Activated naive CD8-positive, alpha-beta T cell (primary cell): ENCODE measurements around the gene ASB2.
A peak's percentile ranks its signal among the peaks of the same experiment; 100 is the strongest.

Experiments
- H3K27ac Mint-ChIP-seq: one replicate; pipeline ENCODE4 v1.8.0; 2021; ENCODE audit warnings: mixed read lengths
- H3K27me3 Mint-ChIP-seq: one replicate; pipeline ENCODE4 v1.8.0; 2021; ENCODE audit warnings: mixed read lengths
- H3K36me3 Mint-ChIP-seq: one replicate; pipeline ENCODE4 v1.8.0; 2021; ENCODE audit warnings: mixed read lengths
- H3K4me1 Mint-ChIP-seq: one replicate; pipeline ENCODE4 v1.8.0; 2021; ENCODE audit warnings: low read depth, mixed read lengths
- H3K4me3 Mint-ChIP-seq: one replicate; pipeline ENCODE4 v1.8.0; 2021; ENCODE audit warnings: mild to moderate bottlenecking, mixed read lengths
- H3K9me3 Mint-ChIP-seq: one replicate; pipeline ENCODE4 v1.8.0; 2021; ENCODE audit warnings: low read depth, mixed read lengths

Gene ASB2

GRCh38 chr14:93977790-93978581, 1.6 kb upstream of the ASB2 start:
- Mint-ChIP-seq H3K4me1 (peaks cover 55% of the 10 kb centered on the region), H3K27ac (peak overlapping the region; percentile 100), H3K4me3 (peak overlapping the region; percentile 68), H3K9me3 (peaks cover 7% of the 10 kb centered on the region), H3K27me3 (no peaks in the 10 kb centered on the region), H3K36me3 (peaks cover 17% of the 10 kb centered on the region)

DNA sequence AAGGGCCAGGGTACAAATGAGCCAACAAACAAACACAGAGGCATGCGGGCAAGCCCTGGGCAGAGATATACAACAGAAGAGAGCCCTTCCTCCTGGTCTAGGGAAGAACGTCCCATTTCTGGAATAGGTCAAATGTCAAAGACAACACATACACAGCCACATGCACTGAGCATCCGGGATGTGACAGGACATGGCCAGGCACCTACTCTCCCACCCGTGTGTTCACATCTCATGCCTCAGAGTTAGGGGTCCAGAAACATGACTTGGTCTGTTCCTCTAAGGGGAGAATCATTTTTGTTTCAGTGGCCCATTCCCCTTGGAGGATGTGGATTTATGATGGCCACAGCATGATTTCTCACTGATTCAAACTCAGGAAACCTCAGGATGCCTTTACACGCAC, 801 bp upstream of the ASB2 start:
- Mint-ChIP-seq H3K27ac (peak overlapping the region; percentile 100), H3K9me3 (peaks cover 7% of the 10 kb centered on the region), H3K36me3 (peaks cover 17% of the 10 kb centered on the region), H3K4me3 (peak overlapping the region; percentile 44), H3K4me1 (peaks cover 59% of the 10 kb centered on the region), H3K27me3 (no peaks in the 10 kb centered on the region)

DNA sequence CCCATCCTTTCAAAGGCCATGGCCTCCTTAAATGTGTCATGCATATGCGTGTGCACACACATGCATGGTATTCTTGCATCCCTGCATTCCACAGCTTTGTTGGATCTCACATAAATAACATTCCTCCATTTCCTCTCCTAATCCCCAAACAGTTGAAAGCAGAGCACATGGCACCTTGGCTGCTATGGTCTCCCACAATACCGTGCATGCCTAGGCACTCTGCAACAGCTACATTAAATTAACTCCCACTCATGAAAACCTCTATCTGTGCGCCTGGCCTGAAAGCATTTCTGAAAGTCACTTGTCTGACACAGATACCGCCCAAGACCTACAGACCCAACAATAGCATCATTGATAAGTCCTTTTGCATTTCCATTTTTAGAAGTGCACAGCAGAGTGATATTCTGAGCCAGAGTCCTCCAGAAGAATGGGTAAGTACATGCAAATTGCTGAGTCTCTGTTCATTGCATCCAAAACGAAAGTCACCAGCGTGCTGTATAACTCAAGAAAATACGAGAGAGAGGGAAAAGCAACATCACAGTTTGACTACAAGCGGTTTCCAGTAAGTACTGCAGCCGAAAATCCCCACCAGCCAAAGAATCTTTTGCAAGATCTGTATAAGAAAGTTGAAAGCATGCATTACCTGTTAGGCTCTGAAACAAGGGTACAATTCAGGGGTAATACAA, 436 bp downstream of the ASB2 start:
- Mint-ChIP-seq H3K4me3 (peak overlapping the region; percentile 11), H3K9me3 (peaks cover 7% of the 10 kb centered on the region), H3K27ac (peak overlapping the region; percentile 100), H3K27me3 (no peaks in the 10 kb centered on the region), H3K36me3 (peaks cover 17% of the 10 kb centered on the region), H3K4me1 (peaks cover 68% of the 10 kb centered on the region)

- H3K4me3 Mint-ChIP-seq, result no peak overlapping the region
- peak overlapping the region; percentile 100 for H3K27ac Mint-ChIP-seq
- peaks cover 7% of the 10 kb centered on the region for H3K9me3 Mint-ChIP-seq
- peaks cover 70% of the 10 kb centered on the region for H3K4me1 Mint-ChIP-seq
- no peaks in the 10 kb centered on the region for H3K27me3 Mint-ChIP-seq
- H3K36me3 Mint-ChIP-seq, result peaks cover 17% of the 10 kb centered on the region
Measured at GRCh38 chr14:93974833-93975232, 1.5 kb downstream of the ASB2 start.

DNA sequence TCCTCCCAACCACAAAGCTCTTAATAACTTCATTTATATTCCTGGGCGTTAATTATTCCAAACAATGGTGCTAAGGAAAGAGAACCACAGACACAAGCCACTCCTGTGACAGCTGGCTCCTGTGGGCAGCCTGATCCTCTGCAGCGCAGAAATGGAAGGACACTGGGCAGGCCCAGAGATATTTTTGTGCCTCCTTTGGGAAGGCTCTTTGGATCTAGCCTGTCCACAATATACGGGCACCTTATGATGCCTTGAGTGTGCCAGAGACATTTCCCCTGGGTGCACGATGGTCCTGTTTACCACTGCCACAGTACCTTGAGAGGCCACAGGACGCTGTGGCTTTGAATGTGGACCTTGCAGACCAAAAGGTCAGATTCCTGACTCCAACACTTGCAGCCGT, 2.1 kb downstream of the ASB2 start:
- Mint-ChIP-seq H3K9me3 (peaks cover 7% of the 10 kb centered on the region), H3K27me3 (no peaks in the 10 kb centered on the region), H3K4me1 (peaks cover 65% of the 10 kb centered on the region), H3K27ac (peak overlapping the region; percentile 35), H3K4me3 (no peak overlapping the region), H3K36me3 (peaks cover 16% of the 10 kb centered on the region)

DNA sequence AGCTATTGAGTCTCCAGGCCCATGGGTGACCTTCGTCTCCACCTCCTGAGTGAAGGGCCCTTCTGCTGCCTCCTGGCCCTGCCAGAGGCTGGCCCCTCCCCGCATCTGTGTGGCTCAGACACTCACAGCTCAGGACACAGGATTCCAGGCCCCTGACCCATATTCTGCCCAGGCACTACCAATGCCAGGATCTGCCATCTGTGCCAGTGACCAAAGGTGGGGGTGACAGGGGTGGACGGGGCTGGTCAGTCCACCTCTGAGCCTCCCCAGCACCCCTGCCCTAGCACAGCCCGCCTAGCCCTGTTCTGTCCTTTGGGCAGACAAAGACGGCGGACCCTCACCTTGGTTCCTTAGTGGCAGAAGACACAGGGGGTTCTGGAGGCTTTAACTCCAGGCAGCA, 2.8 kb downstream of the ASB2 start:
- no peak overlapping the region for H3K27ac Mint-ChIP-seq
- H3K4me3 Mint-ChIP-seq, result no peak overlapping the region
- H3K9me3 Mint-ChIP-seq, result peaks cover 7% of the 10 kb centered on the region
- peaks cover 62% of the 10 kb centered on the region for H3K4me1 Mint-ChIP-seq
- no peaks in the 10 kb centered on the region for H3K27me3 Mint-ChIP-seq
- peaks cover 15% of the 10 kb centered on the region for H3K36me3 Mint-ChIP-seq

- Mint-ChIP-seq H3K4me1 (peaks cover 54% of the 10 kb centered on the region), H3K36me3 (peaks cover 12% of the 10 kb centered on the region), H3K27me3 (no peaks in the 10 kb centered on the region), H3K9me3 (peaks cover 7% of the 10 kb centered on the region), H3K4me3 (no peak overlapping the region), H3K27ac (peak overlapping the region; percentile 64)
Measured at GRCh38 chr14:93972618-93973205, 3.7 kb downstream of the ASB2 start.

DNA sequence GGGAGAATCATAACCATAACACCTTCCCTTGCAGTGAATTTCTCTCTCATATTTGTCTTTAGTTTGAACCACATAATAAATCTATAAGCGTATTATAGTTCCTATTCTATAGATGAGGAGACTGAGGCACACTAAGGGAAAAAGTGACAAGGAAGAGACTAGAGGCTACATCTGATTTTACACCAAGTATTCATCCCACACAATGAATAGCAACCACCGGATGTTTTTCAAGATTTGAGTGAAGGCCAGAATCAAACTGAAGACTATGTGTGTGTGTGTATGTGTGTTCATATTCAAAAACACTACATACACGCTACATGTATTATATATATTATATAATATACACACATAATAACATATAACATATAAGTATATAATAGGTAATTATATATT, 4.7 kb downstream of the ASB2 start:
- Mint-ChIP-seq H3K4me3 (peak overlapping the region; percentile 88), H3K36me3 (peaks cover 8% of the 10 kb centered on the region), H3K27ac (peak overlapping the region; percentile 98), H3K9me3 (peaks cover 7% of the 10 kb centered on the region), H3K27me3 (no peaks in the 10 kb centered on the region), H3K4me1 (peaks cover 44% of the 10 kb centered on the region)

DNA sequence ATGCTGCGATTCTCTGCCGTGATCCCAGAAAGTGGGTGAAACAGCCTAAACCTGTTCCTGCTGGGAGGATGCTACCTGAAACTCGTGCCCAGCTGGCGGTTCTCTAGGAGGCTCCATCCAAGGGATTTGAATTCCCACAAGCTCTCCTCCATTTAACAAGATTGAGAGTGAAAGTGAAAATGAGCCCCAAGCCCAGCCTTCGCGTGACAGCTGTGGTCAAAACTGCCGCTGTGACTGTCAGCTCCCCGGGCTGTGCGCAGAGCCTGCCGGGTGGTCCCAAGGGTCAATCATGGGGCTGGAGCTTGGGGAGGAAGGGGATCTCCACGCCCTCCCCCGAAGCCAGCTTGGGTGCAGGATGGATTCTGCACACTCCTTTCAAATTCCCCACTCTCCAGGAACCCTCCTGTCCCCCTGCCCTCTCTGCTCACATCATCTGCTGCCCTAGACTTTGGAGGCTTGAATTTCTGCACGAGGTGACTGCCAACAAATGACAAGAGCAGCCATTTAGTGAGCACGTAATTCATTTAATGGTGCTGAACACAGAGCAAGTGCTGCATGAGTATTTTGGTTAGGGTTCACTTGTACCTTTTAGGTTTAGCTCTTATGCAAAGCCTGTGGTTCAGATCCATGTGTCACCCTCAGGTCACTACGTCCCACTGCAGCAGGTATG, 5.3 kb downstream of the ASB2 start:
- peaks cover 5% of the 10 kb centered on the region for H3K36me3 Mint-ChIP-seq
- no peaks in the 10 kb centered on the region for H3K27me3 Mint-ChIP-seq
- H3K4me1 Mint-ChIP-seq, result peaks cover 43% of the 10 kb centered on the region
- H3K4me3 Mint-ChIP-seq, result peak overlapping the region; percentile 88
- H3K27ac Mint-ChIP-seq, result peak overlapping the region; percentile 98
- peaks cover 5% of the 10 kb centered on the region for H3K9me3 Mint-ChIP-seq

DNA sequence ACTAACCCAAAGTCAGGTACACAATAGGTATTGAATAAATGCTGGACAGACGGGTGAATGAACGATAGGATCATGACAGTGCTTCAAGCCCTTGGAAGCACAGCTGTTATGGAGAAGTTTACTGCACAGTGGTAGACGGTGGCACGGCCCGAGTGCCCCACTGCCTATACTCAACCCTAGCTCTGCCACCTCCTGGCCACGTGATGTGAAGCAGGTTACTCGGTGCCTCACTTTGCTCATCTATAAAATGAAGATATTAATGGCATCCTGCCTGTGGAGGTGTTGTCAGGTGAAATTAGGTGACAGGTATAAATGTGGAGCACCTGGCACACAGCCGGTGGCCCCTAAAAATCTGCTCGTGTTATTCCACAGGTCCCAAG, 5.8 kb downstream of the ASB2 start:
- peaks cover 40% of the 10 kb centered on the region for H3K4me1 Mint-ChIP-seq
- H3K36me3 Mint-ChIP-seq, result no peaks in the 10 kb centered on the region
- no peaks in the 10 kb centered on the region for H3K27me3 Mint-ChIP-seq
- peak overlapping the region; percentile 88 for H3K4me3 Mint-ChIP-seq
- peak overlapping the region; percentile 98 for H3K27ac Mint-ChIP-seq
- H3K9me3 Mint-ChIP-seq, result peaks cover under 1% of the 10 kb centered on the region

GRCh38 chr14:93969082-93969828, 7.1 kb downstream of the ASB2 start:
- H3K36me3 Mint-ChIP-seq, result no peaks in the 10 kb centered on the region
- H3K4me3 Mint-ChIP-seq, result no peak overlapping the region
- H3K27ac Mint-ChIP-seq, result peak overlapping the region; percentile 87
- no peaks in the 10 kb centered on the region for H3K27me3 Mint-ChIP-seq
- peaks cover 6% of the 10 kb centered on the region for H3K9me3 Mint-ChIP-seq
- peaks cover 50% of the 10 kb centered on the region for H3K4me1 Mint-ChIP-seq

GRCh38 chr14:93967637-93968250, 8.6 kb downstream of the ASB2 start:
- Mint-ChIP-seq H3K4me1 (peaks cover 63% of the 10 kb centered on the region), H3K9me3 (peaks cover 6% of the 10 kb centered on the region), H3K27me3 (no peaks in the 10 kb centered on the region), H3K27ac (peak overlapping the region; percentile 22), H3K4me3 (no peak overlapping the region), H3K36me3 (no peaks in the 10 kb centered on the region)

GRCh38 chr14:93965946-93966474, 10.4 kb downstream of the ASB2 start:
- Mint-ChIP-seq H3K9me3 (peaks cover 6% of the 10 kb centered on the region), H3K27me3 (no peaks in the 10 kb centered on the region), H3K27ac (peak overlapping the region; percentile 16), H3K4me1 (peaks cover 65% of the 10 kb centered on the region), H3K36me3 (no peaks in the 10 kb centered on the region), H3K4me3 (no peak overlapping the region)

GRCh38 chr14:93965287-93965821, 11.0 kb downstream of the ASB2 start:
- H3K27ac Mint-ChIP-seq, result peak overlapping the region; percentile 74
- H3K36me3 Mint-ChIP-seq, result no peaks in the 10 kb centered on the region
- no peak overlapping the region for H3K4me3 Mint-ChIP-seq
- peaks cover 63% of the 10 kb centered on the region for H3K4me1 Mint-ChIP-seq
- H3K9me3 Mint-ChIP-seq, result peaks cover 6% of the 10 kb centered on the region
- H3K27me3 Mint-ChIP-seq, result no peaks in the 10 kb centered on the region
